ENCODE results near the gene F2R. TPM values are rescaled to one million over a fixed set of nuclear protein-coding genes. Genes with fewer than 3 reads are reported as not detected.

F2R gene
- total RNA-seq, 1 donor from 2014 or later, result 42.4 TPM

GRCh38 chr5:76704131-76704663, 11.7 kb upstream of the F2R start:
- H3K9me3 Mint-ChIP-seq, result no peaks in the 10 kb centered on the region
- H3K27me3 Mint-ChIP-seq (ENCODE audit: low read depth), result no peaks in the 10 kb centered on the region
- H3K4me3 Mint-ChIP-seq, result no peak overlapping the region
- DNase-seq (ENCODE audit: low read depth, low spot score), result no peak
- TF ChIP-seq CTCF (conservative IDR thresholded peaks at IDR 0.05), result no peak
- H3K27ac Mint-ChIP-seq (ENCODE audit: unreplicated experiment), result no peak overlapping the region
- no peaks in the 10 kb centered on the region for H3K4me1 Mint-ChIP-seq
- H3K36me3 Mint-ChIP-seq (ENCODE audit: low read depth), result peaks cover under 1% of the 10 kb centered on the region

DNA sequence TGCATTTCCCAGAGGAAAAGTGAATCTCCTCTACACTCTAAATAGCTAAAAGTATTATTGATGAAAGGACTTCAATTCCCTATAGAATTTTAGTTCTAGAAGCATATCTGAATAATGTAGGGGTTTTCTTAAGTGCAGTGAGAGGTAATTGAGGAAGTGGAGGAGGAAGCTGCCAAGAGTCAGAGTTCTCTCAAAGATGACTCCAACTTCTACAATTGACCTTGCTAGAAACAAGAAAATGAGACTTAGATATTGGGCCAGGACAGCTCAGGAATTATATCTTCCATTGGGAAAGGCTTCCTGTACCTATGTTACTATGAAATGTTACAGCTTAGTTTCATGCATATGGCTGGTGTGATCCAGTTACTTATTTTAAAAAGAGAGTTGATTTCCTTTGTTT, 10.4 kb upstream of the F2R start:
- Mint-ChIP-seq H3K4me3 (no peak overlapping the region), H3K4me1 (no peaks in the 10 kb centered on the region), H3K36me3 (ENCODE audit: low read depth) (no peaks in the 10 kb centered on the region), H3K27me3 (ENCODE audit: low read depth) (no peaks in the 10 kb centered on the region), H3K27ac (ENCODE audit: unreplicated experiment) (no peak overlapping the region), H3K9me3 (no peaks in the 10 kb centered on the region)
- no peak for TF ChIP-seq CTCF (conservative IDR thresholded peaks at IDR 0.05)
- no peak for DNase-seq (ENCODE audit: low read depth, low spot score)

GRCh38 chr5:76709762-76710161, 6.2 kb upstream of the F2R start:
- no peaks in the 10 kb centered on the region for H3K36me3 Mint-ChIP-seq (ENCODE audit: low read depth)
- H3K4me3 Mint-ChIP-seq, result no peak overlapping the region
- TF ChIP-seq CTCF (conservative IDR thresholded peaks at IDR 0.05), result no peak
- no peak overlapping the region for H3K27ac Mint-ChIP-seq (ENCODE audit: unreplicated experiment)
- no peak for DNase-seq (ENCODE audit: low read depth, low spot score)
- no peaks in the 10 kb centered on the region for H3K4me1 Mint-ChIP-seq
- H3K9me3 Mint-ChIP-seq, result no peaks in the 10 kb centered on the region
- H3K27me3 Mint-ChIP-seq (ENCODE audit: low read depth), result peaks cover 20% of the 10 kb centered on the region

GRCh38 chr5:76710991-76711390, 4.9 kb upstream of the F2R start:
- TF ChIP-seq CTCF (conservative IDR thresholded peaks at IDR 0.05), result no peak

GRCh38 chr5:76714751-76715485, 1.0 kb upstream of the F2R start:
- Mint-ChIP-seq H3K36me3 (ENCODE audit: low read depth) (peaks cover 3% of the 10 kb centered on the region), H3K4me1 (peaks cover 24% of the 10 kb centered on the region), H3K27ac (ENCODE audit: unreplicated experiment) (no peak overlapping the region), H3K27me3 (ENCODE audit: low read depth) (peaks cover 33% of the 10 kb centered on the region), H3K4me3 (peak overlapping the region; percentile 95), H3K9me3 (no peaks in the 10 kb centered on the region)
- DNase-seq (ENCODE audit: low read depth, low spot score), result no peak
- TF ChIP-seq CTCF (conservative IDR thresholded peaks at IDR 0.05), result no peak

More at GRCh38 chr5:76710991-76711390, 4.9 kb upstream of the F2R start:
- Mint-ChIP-seq H3K9me3 (no peaks in the 10 kb centered on the region), H3K4me1 (no peaks in the 10 kb centered on the region), H3K27ac (ENCODE audit: unreplicated experiment) (no peak overlapping the region), H3K36me3 (ENCODE audit: low read depth) (no peaks in the 10 kb centered on the region), H3K4me3 (no peak overlapping the region), H3K27me3 (ENCODE audit: low read depth) (peaks cover 29% of the 10 kb centered on the region)
- DNase-seq (ENCODE audit: low read depth, low spot score), result no peak

Data from neural crest cell (in vitro differentiated cells).